ENCODE measurements around the gene PNRC2.

Gene PNRC2, protein sequence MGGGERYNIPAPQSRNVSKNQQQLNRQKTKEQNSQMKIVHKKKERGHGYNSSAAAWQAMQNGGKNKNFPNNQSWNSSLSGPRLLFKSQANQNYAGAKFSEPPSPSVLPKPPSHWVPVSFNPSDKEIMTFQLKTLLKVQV

DNA sequence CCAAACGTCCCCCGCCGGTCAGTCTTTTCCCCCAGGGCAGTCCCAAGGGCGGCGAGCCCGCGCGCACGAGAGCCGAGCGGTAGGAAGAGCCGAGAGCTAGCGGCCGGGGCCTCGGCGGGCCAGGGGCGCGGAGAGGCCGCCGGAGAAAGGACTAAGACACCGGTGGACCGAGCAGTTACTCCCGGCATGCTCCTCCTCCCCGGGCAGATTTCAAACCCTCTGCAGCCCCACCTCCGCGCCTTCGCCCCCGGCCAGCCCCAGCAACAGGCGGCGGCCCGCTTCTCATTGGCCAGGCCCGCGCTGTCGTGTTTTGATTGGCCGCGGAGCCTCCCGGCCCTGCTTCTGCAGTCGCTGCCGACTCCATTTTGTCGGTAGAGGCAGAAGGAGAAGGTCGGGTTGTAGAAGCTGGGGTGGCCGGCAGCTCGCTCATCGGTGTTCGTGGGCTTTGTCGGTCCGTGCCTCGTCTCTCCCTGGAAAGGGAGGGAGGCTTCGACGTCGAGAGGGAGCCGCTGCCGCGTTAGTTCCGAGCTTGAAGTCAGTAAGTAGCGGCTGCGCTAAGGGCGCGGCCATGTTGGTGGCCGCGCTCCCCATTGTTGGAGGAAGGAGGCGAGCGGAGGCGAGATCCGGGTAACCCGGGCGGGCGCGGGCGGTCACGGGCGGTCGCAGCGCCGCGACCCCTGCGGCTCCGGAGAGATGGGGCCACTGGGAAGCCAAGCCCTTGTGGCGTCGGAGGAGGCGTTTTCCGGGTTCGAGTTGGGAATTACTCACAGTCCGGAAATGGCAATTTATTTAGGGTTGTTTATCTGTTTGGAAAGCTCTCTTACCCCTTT is at the start of gene PNRC2:
TSS of gene PNRC2 (plus strand) at position 368 of the 830 bp plus-strand sequence. CDS start 1,630 bp downstream, outside the sequence.
- TF ChIP-seq, protein P1, sequence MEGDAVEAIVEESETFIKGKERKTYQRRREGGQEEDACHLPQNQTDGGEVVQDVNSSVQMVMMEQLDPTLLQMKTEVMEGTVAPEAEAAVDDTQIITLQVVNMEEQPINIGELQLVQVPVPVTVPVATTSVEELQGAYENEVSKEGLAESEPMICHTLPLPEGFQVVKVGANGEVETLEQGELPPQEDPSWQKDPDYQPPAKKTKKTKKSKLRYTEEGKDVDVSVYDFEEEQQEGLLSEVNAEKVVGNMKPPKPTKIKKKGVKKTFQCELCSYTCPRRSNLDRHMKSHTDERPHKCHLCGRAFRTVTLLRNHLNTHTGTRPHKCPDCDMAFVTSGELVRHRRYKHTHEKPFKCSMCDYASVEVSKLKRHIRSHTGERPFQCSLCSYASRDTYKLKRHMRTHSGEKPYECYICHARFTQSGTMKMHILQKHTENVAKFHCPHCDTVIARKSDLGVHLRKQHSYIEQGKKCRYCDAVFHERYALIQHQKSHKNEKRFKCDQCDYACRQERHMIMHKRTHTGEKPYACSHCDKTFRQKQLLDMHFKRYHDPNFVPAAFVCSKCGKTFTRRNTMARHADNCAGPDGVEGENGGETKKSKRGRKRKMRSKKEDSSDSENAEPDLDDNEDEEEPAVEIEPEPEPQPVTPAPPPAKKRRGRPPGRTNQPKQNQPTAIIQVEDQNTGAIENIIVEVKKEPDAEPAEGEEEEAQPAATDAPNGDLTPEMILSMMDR (IDR thresholded peaks at IDR 0.05; ENCODE audit: control extremely low read depth, extremely low read depth, low read depth, missing control alignments): no peak
- peak; percentile 97 for DNase-seq (ENCODE audit: extremely low spot score)
- ChIA-PET CTCF (interaction anchor here (0.9 to 2.8 kb wide), 4 partner anchors 10 to 149 kb away, joined by 3 to 8 read pairs (median 4); no protein-coding TSS in a partner anchor), POLR2A (no interaction called here)

DNA sequence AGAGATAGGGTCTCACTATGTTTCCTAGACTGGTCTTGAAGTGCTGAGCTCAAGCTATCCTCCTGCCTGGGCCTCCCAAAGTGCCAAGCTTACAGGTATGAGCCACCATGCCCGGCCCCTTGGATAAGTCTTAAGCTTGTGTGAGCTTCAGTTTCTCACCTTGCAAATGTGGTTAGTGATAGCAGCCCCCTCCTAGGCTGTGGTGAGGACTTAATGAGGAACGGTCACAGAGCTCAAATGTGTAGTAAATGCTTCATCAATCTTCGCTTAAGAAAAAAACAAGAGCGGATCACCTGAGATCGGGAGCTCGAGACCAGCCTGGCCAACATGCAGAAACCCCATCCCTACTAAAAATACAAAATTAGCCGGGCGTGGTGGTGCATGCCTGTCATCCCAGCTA is 49.5 kb upstream of the PNRC2 start:
- TF ChIP-seq, protein P1 (IDR thresholded peaks at IDR 0.05; ENCODE audit: control extremely low read depth, extremely low read depth, low read depth, missing control alignments): no peak
- POLR2A ChIA-PET: interaction anchor here (0.5 to 1.0 kb wide), 6 partner anchors 22 to 309 kb away, joined by 3 to 6 read pairs (median 3); no protein-coding TSS in a partner anchor
- CTCF ChIA-PET: interaction anchor here (0.6 to 7.0 kb wide), 17 partner anchors 10 to 275 kb away, joined by 3 to 57 read pairs (median 4); partner anchors contain the start of gene FUCA1
- no peak for DNase-seq (ENCODE audit: extremely low spot score)

DNA sequence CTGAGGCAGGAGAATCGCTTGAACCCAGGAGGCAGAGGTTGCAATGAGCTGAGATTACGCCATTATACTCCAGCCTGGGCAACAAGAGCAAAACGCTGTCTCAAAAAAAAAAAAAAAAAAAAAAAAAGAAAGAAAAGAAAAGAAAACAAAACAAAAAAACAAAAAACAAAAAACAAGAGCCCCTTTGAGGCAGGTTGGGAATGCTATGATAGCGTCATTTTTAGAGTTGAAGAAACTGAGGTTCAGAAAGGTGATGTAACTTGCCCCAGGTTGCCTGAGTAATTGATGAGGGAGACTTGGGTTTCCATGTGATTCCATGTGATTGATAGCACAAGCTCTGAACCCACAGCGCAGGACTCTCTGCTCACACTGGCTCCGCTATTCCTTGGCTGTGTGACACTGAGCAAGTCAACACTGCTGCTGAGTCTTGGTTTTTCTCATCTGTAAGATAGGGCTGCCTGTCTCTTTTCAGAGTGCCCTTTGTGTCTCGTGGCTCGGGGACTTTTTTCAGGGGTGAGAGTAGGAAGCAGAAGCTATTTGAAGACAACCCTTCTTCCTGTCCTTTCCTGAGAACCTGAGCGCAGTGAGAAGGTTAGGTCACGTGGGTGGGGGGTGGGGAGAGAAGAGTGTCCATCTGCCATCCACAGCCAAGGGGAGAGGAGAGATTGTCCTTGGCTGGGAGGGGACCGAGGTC is 48.9 kb upstream of the PNRC2 start:
- CTCF ChIA-PET: interaction anchor here (0.8 to 7.0 kb wide), 15 partner anchors 12 to 218 kb away, joined by 3 to 57 read pairs (median 4); partner anchors contain the start of gene FUCA1
- DNase-seq (ENCODE audit: extremely low spot score): no peak
- POLR2A ChIA-PET: interaction anchor here (0.5 to 1.0 kb wide), 3 partner anchors 22 to 309 kb away, joined by 3 read pairs; no protein-coding TSS in a partner anchor
- TF ChIP-seq, protein P1 (IDR thresholded peaks at IDR 0.05; ENCODE audit: control extremely low read depth, extremely low read depth, low read depth, missing control alignments): no peak

DNA sequence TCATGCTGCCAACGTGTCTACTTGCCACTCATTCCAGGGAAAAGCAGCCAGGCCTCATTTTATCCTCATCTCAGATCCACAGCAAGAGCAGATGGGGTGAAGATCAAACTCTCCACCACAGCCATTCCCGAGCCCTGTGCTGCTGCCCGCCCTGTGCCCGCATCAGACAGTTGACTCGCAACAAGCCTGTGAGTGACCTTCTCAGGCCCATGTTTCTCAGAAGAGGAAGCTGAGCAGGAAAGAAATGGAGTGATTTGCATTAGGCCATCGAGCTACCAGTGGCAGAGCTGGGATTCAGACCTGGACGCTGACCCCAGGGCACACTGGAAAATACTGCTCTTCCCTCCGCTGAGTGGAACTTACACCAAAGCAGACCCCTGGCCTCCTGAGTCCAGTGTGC is 47.7 kb upstream of the PNRC2 start:
- TF ChIP-seq, protein P1 (IDR thresholded peaks at IDR 0.05; ENCODE audit: control extremely low read depth, extremely low read depth, low read depth, missing control alignments): no peak
- ChIA-PET POLR2A (no interaction called here), CTCF (interaction anchor here (0.9 to 7.0 kb wide), 3 partner anchors 64 to 101 kb away, joined by 3 to 57 read pairs (median 3); no protein-coding TSS in a partner anchor)
- DNase-seq (ENCODE audit: extremely low spot score): no peak

DNA sequence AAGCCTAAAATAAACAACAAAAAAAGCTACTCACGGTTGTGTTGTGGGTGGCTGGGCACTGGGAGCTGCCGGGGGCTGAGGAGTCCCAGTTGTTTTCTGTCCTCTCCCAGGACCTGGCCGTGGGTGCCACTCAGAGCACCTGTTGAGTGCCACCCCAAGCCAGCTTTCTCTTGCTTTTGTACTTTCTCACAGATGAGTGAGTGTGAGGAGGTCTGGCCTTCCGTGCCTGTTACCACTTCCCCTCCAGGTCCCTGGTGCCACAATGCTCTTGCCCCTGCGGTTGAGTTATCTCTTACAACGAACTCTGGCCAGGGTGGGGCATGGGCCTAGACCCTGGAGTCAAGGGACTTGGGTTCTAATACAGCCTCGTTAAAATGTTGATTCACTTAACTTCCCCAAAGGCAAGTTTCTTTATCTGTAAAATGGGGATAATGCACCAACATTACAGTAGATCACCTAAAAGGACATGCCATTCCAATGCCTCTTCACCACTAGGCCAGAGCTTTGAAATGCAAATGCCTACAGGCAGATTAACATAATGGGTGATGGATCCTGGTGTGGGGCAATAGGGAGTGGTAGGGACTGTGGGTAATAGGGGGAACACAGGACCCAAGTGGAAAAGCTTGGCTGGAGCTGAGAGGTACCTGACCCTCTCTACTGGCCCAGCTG is 46.3 kb upstream of the PNRC2 start, which contains the start of gene CNR2:
TSS of gene CNR2 (minus strand) at position 151 of the 669 bp plus-strand sequence. CDS start 37,745 bp downstream, outside the sequence.
- TF ChIP-seq, protein P1 (IDR thresholded peaks at IDR 0.05; ENCODE audit: control extremely low read depth, extremely low read depth, low read depth, missing control alignments): no peak
- ChIA-PET POLR2A (interaction anchor here (0.6 to 0.7 kb wide), 2 partner anchors 24 to 67 kb away, joined by 3 read pairs; partner anchors contain the start of gene SRSF10), CTCF (interaction anchor here (0.7 to 1.9 kb wide), 9 partner anchors 8 to 142 kb away, joined by 3 to 17 read pairs (median 4); no protein-coding TSS in a partner anchor)
- no peak for DNase-seq (ENCODE audit: extremely low spot score)

Data from GM10248 (cell line).